ENCODE measurements around the gene KDELR3. TPM values are rescaled to one million over a fixed set of nuclear protein-coding genes. Genes with fewer than 3 reads are reported as not detected.

KDELR3 gene
- polyA plus RNA-seq, 1 donor (not counting 4 experiments of a cell fraction or from before 2014, with no cell fraction given) = 10.1 TPM

DNA sequence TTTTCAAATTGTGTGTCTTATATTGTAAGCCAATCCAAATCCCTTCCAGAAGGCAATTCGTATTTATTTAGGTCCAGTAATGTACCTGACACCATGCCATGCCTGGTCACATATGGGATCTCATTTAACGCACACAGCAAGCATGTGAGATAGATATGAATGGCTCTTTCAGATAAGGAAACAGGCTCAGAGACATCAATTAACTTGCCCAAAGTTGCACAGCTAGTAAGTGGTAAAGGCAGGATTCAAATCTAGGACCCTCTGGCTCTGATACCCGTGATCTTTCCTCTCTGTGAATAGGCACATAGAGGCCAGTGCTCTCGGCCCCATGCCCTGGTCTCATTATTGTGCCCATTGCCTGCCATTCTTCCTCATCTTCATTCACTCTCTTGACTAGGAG lies 47.2 kb upstream of the KDELR3 start:
- TF ChIP-seq, protein P1, sequence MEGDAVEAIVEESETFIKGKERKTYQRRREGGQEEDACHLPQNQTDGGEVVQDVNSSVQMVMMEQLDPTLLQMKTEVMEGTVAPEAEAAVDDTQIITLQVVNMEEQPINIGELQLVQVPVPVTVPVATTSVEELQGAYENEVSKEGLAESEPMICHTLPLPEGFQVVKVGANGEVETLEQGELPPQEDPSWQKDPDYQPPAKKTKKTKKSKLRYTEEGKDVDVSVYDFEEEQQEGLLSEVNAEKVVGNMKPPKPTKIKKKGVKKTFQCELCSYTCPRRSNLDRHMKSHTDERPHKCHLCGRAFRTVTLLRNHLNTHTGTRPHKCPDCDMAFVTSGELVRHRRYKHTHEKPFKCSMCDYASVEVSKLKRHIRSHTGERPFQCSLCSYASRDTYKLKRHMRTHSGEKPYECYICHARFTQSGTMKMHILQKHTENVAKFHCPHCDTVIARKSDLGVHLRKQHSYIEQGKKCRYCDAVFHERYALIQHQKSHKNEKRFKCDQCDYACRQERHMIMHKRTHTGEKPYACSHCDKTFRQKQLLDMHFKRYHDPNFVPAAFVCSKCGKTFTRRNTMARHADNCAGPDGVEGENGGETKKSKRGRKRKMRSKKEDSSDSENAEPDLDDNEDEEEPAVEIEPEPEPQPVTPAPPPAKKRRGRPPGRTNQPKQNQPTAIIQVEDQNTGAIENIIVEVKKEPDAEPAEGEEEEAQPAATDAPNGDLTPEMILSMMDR (optimal IDR thresholded peaks at IDR 0.05 in 1 of 3, IDR thresholded peaks at IDR 0.05 in 1 of 3, conservative IDR thresholded peaks at IDR 0.05 in 1 of 3; ENCODE audit: extremely low read depth in 1 of 3, insufficient read depth in 2 of 3, low read length in 3 of 3) = no peak
- no peak for TF ChIP-seq EZH2 (IDR thresholded peaks at IDR 0.05; ENCODE audit: low read length)
- no peaks in the 10 kb centered on the region for H3K27me3 ChIP-seq (ENCODE audit: control insufficient read depth, extremely low read depth, insufficient read depth, low read length)
- H2AFZ ChIP-seq (ENCODE audit: control insufficient read depth, low read length) = no peak overlapping the region
- no peak for DNase-seq (ENCODE audit: low read depth, low spot score)
- H3K4me3 ChIP-seq (ENCODE audit: control insufficient read depth in 2 of 3, extremely low read depth in 1 of 3, insufficient read depth in 2 of 3, low read depth in 1 of 3, low read length in 3 of 3) = no peak overlapping the region
- H3K9ac ChIP-seq (ENCODE audit: control insufficient read depth, extremely low read depth, insufficient read depth, low read length) = no peak overlapping the region
- H3K9me1 ChIP-seq (ENCODE audit: control insufficient read depth, extremely low read depth, insufficient read depth, low read length) = no peaks in the 10 kb centered on the region
- H4K20me1 ChIP-seq (ENCODE audit: control insufficient read depth, extremely low read depth, insufficient read depth, low read length) = no peaks in the 10 kb centered on the region
- peaks cover 10% of the 10 kb centered on the region for H3K4me1 ChIP-seq (ENCODE audit: control insufficient read depth, extremely low read depth, insufficient read depth, low read length)
- dilution Hi-C loops (cut with MboI; ENCODE audit: extremely low pct_ligation_motif_present, low sequenced_read_pairs) = no loop called here
- FAIRE-seq = no peak
- H3K9me3 ChIP-seq (ENCODE audit: control insufficient read depth, low read depth, low read length) = no peaks in the 10 kb centered on the region
- H3K36me3 ChIP-seq (ENCODE audit: control insufficient read depth in 2 of 2, extremely low read depth in 1 of 2, insufficient read depth in 2 of 2, low read length in 2 of 2) = no peaks in the 10 kb centered on the region
- H3K79me2 ChIP-seq (ENCODE audit: control insufficient read depth, insufficient read depth, low read length) = no peaks in the 10 kb centered on the region
- H3K27ac ChIP-seq (ENCODE audit: control insufficient read depth, insufficient read depth, low read length) = no peak overlapping the region
- H3K4me2 ChIP-seq (ENCODE audit: control insufficient read depth, extremely low read depth, insufficient read depth, low read depth, low read length) = no peak overlapping the region

DNA sequence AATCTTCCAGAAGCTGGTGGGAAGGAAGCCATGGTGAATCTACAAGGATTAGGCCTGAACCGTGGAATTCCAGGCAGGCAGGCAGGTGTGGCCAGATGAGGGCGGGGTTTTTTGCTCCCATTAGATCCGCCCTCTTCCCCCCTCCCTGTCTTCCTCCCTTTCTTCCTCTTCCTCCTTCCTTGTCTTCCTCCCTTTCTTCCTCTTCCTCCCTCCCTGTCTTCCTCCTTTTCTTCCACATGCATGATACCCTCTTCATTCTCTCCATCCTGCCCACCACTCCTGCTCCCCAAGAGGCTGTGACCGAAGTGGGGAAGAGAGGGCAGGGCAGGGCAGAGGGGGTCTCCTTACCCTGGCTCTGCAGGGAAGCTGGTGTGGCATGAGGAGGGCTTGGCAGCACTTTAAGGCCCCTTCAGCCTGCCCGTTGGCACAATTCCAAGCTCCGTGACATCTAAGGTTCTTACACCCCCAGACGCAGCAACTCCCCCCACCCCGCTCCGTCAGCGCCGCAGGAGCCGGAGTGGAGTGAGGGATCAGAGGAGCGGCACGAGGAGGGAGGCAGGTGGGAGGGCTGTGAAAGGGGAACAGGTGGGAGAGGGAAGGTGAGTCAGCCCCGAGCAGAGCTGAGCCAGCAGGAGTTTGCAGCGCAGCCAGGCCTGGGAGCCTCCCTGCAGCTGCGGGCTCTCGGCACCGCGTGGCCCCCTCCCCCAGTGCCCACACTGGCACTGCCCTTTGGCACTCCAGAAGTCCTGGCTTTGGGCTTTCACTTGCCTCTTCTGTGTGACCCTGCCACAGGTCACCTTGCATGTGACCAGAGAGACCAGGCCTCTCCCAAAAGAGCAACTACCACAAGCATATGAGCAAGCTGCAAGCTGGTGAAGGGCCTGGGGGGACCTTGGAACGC lies 45.0 kb upstream of the KDELR3 start:
- H3K9me1 ChIP-seq (ENCODE audit: control insufficient read depth, extremely low read depth, insufficient read depth, low read length) = no peaks in the 10 kb centered on the region
- no peak overlapping the region for H3K9ac ChIP-seq (ENCODE audit: control insufficient read depth, extremely low read depth, insufficient read depth, low read length)
- H2AFZ ChIP-seq (ENCODE audit: control insufficient read depth, low read length) = no peak overlapping the region
- no peak overlapping the region for H3K4me3 ChIP-seq (ENCODE audit: control insufficient read depth in 2 of 3, extremely low read depth in 1 of 3, insufficient read depth in 2 of 3, low read depth in 1 of 3, low read length in 3 of 3)
- no peaks in the 10 kb centered on the region for H3K9me3 ChIP-seq (ENCODE audit: control insufficient read depth, low read depth, low read length)
- no peaks in the 10 kb centered on the region for H3K36me3 ChIP-seq (ENCODE audit: control insufficient read depth in 2 of 2, extremely low read depth in 1 of 2, insufficient read depth in 2 of 2, low read length in 2 of 2)
- H3K27me3 ChIP-seq (ENCODE audit: control insufficient read depth, extremely low read depth, insufficient read depth, low read length) = no peaks in the 10 kb centered on the region
- H3K79me2 ChIP-seq (ENCODE audit: control insufficient read depth, insufficient read depth, low read length) = no peaks in the 10 kb centered on the region
- TF ChIP-seq, protein P1 (optimal IDR thresholded peaks at IDR 0.05 in 1 of 3, IDR thresholded peaks at IDR 0.05 in 1 of 3, conservative IDR thresholded peaks at IDR 0.05 in 1 of 3; ENCODE audit: extremely low read depth in 1 of 3, insufficient read depth in 2 of 3, low read length in 3 of 3) = no peak
- TF ChIP-seq EZH2 (IDR thresholded peaks at IDR 0.05; ENCODE audit: low read length) = no peak
- H3K4me2 ChIP-seq (ENCODE audit: control insufficient read depth, extremely low read depth, insufficient read depth, low read depth, low read length) = no peak overlapping the region
- peaks cover 10% of the 10 kb centered on the region for H3K4me1 ChIP-seq (ENCODE audit: control insufficient read depth, extremely low read depth, insufficient read depth, low read length)
- dilution Hi-C loops (cut with MboI; ENCODE audit: extremely low pct_ligation_motif_present, low sequenced_read_pairs) = no loop called here
- no peaks in the 10 kb centered on the region for H4K20me1 ChIP-seq (ENCODE audit: control insufficient read depth, extremely low read depth, insufficient read depth, low read length)
- DNase-seq (ENCODE audit: low read depth, low spot score) (no peak), FAIRE-seq (peak; percentile 20)
- H3K27ac ChIP-seq (ENCODE audit: control insufficient read depth, insufficient read depth, low read length) = no peak overlapping the region

Data from keratinocyte (primary cell).